GM19467 (cell line): Measurements from ENCODE around the gene PTBP1.

Source experiments
- ATAC-seq: cut with Tn5 transposase; IDR thresholded peaks from one replicate; pipeline ENCODE4 v1.9.1; 2021; ENCODE audit warnings: mild to moderate bottlenecking, moderate library complexity; ENCODE audit not compliant: unreplicated experiment

Gene PTBP1

GRCh38 chr19:772063-772462 lies 25.2 kb upstream of the PTBP1 start:
- ATAC-seq: no peak

GRCh38 chr19:772730-773436 lies 24.4 kb upstream of the PTBP1 start:
- ATAC-seq: no peak

- ATAC-seq: no peak
Measured at GRCh38 chr19:776549-776948, 20.7 kb upstream of the PTBP1 start.

DNA sequence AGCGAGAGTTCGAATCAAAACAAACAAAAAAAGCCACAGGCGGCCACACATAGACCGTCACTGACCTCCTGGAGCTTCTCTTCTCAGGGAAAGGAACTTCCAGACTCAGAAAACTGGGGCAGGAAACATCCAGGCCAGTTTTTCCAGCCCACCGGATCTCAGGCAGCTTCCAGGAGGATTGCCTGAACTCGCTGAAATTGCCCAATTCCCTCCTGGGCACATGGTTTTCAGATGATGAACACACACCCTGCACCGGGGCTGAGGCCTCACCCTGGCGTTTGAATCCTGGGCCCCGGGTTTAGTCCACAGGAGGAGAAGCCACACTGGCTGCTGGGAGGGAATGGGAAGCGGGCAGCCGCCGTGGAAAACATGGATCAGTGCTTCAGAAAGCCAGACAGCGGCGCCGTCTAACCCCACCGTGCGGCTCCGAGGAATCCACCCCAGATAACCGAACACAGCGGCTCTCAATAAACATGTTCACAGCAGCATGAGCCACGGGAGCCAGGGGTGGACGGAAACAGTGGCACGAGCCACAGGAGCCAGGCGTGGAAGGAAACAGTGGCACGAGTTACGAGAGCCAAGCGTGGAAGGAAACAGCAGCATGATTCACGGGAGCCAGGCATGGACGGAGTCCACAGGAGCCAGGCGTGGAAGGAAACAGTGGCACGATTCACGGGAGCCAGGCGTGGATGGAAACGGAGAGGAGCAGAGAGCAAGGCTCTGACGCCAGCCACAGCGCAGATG lies 18.2 kb upstream of the PTBP1 start:
- ATAC-seq: no peak

GRCh38 chr19:780935-781334 lies 16.3 kb upstream of the PTBP1 start:
- ATAC-seq: no peak

GRCh38 chr19:781800-782184 lies 15.5 kb upstream of the PTBP1 start:
- ATAC-seq: no peak

GRCh38 chr19:782185-782877 lies 14.9 kb upstream of the PTBP1 start:
- no peak for ATAC-seq

DNA sequence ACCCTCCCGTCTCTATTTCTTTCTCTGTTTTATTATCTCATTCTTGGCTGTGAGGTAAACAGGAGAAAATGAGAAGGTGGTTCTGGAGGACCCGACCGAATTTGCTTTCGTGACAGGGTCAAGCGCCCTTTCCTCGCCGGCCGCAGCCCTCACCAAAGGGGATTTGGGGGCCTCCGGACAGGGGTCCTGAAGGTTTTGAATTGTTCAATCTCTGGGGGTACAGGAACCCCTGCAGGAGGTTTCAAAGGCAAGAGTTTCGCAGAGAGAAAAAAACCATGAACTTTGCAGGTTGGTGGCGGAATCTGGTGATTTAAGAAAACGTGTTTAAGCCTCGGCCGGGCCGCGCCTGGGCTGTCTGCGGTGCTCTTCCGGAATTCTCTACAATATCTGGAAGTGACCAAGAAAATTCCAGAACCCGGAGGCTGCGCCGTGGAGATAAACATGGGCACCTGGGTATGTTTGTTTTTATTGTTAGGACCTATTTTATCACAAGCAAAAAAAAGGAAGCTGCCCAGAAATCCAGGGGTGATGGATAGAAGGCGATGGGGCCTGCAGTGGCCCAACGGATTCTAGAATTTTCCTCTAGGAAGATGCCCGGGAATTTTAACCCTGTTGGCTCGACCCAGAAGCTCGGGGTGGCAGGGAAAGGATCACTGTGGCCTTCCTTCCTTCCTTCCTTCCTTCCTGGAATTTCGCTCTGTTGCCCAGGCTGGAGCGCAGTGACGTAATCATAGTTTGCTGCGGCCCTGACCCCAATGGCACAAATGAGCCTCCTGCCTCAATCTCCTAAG lies 14.2 kb upstream of the PTBP1 start:
- no peak for ATAC-seq

DNA sequence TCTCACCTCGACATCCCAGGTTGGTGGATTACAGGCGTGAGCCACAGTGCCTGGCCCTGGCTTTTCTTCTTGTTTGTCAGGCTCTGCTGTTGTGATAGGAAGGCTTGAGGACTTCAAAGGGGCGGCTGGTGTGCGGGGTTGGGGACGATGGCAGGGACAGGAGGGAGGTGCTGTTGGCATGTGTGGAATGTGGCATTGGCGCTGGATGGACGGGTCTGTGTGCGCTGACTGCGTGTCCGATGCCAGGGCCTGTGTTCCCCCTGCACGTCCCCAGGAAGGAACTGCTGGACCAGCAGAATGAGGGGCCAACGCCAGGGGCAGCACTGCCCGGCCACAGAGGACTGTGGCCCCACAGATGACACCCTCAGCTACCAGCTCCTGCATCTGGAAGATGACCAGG lies 12.7 kb upstream of the PTBP1 start:
- no peak for ATAC-seq

GRCh38 chr19:787536-787935 lies 9.7 kb upstream of the PTBP1 start:
- ATAC-seq: no peak

- ATAC-seq: no peak
Measured at GRCh38 chr19:788686-788982, 8.6 kb upstream of the PTBP1 start.

DNA sequence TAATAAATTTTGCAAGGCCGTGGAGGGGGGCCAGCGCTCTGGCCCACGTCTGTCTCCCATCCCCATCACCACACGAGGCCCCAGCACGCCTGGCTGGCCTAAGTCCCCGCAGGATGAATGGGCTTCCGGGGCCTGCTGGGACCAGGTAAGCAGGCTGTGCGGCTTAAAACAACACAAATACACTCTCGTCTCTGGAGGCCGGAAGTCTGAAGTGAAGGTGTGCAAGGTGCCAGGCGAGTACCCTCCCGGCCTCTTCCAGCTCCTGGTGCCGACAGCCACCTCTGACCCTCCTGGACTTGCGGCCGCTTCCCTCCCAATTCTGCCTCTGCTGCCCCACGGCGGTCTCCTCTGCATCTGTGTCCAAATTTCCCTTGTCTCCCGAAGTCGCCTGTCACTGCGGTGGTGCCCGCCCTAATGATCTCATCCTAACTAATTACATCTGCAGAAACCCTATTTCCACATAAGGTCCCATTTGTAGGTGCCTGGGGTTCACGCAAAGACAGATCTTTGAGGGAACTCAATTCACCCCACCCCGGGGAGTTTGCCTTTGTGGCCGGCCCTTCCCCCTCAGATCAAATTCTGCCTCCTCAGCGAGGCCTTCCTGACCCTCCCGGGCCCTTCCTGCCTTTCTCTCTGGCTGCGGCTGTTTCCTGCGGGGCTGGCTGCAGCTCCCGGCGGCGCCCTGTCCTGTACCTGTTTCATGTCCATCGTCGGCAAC lies 8.1 kb upstream of the PTBP1 start:
- ATAC-seq: no peak

- ATAC-seq: no peak
Measured at GRCh38 chr19:789701-790060, 7.6 kb upstream of the PTBP1 start.

- no peak for ATAC-seq
Measured at GRCh38 chr19:791007-791566, 6.2 kb upstream of the PTBP1 start.

DNA sequence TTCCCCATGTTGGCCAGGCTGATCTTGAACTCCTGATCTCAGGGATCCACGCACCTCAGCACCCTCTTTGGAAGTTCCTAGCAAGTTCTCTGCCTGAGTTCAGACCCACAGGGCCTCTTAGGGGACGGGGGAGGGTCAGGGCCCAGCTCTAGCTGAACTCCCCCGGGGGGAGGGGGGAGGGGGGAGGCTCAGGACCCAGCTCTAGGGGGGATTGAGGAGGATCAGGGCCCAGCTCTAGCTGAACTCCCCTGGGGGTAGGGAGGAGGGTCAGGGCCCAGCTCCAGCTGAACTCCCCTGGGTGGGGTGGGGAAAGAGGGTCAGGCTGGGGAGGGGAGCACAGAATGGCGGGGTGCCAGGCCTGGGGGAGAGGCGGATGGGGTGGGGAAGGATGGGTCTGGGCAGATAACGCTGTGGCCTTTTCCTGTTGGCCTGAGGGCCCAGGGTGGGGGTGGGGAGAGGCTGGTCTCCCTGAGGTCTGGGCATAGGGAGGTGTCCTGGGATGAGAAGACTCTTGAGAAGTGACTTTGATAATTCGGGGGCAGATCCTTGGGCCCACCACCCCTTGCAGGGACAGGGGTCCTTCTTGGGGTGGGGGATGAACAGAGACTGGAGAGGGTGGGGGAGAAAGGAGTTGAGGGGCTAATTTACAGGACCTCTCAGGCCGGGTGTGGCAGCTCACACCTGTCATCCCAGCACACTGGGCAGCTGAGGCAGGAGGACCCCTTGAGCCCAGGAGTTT lies 5.5 kb upstream of the PTBP1 start:
- no peak for ATAC-seq

DNA sequence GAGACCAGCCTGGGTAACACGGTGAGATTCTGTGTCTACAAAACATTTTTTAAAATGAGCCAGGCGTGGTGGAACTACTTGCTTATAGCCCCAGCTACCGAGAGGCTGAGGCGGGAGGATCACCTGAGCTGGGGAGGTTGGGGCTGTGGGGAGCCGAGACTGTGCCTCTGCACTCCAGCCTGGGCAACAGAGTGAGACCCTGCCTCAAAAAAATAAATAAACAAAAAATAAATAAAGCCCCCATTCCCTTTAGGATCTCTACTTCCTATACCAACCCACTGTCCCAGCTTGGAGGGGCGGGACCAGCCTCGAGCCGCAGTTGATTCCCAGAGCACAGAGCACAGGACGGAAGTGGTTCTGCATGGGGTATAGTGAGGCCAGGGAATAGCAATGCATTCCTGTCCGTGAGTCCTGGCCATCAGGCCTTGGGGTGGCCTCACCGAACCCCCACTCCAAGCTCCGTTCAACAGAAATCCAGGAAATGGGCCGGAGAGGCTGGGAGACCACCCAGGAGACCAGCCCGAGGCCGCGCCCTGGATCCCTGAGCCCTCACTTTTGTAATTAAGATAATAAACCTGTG lies 4.9 kb upstream of the PTBP1 start:
- no peak for ATAC-seq

- ATAC-seq: no peak
Measured at GRCh38 chr19:793806-794205, 3.4 kb upstream of the PTBP1 start.

- ATAC-seq: no peak
Measured at GRCh38 chr19:795073-795611, 2.1 kb upstream of the PTBP1 start.
